GM10248 (cell line): Measurements from ENCODE around the gene SLC35F3.

Experiments used
- CTCF ChIA-PET: fragments of 300-600 bp; sonication (Branson Sonifier 250); formaldehyde crosslinking; extraction: SDS; loops from one replicate; lab custom pipeline; 2021; ENCODE audit warnings: antibody characterized with exemption; lab: Yijun Ruan, JAX
- POLR2A ChIA-PET: fragments of 350-650 bp; sonication (Branson Sonifier 250); formaldehyde crosslinking; extraction: SDS; loops from one replicate; lab custom pipeline; 2020; ENCODE audit warnings: antibody characterized with exemption; lab: Yijun Ruan, JAX
- DNase-seq: peaks from one replicate; pipeline ENCODE4 v3.0.0; 2012; ENCODE audit errors: extremely low spot score
- TF ChIP-seq, protein P1 (sequence below): IDR thresholded peaks from 2 replicates; pipeline ENCODE4 v1.5.1; 2012; ENCODE audit warnings: mild to moderate bottlenecking, low read depth; ENCODE audit errors: extremely low read depth, missing control alignments, control extremely low read depth

Gene SLC35F3

DNA sequence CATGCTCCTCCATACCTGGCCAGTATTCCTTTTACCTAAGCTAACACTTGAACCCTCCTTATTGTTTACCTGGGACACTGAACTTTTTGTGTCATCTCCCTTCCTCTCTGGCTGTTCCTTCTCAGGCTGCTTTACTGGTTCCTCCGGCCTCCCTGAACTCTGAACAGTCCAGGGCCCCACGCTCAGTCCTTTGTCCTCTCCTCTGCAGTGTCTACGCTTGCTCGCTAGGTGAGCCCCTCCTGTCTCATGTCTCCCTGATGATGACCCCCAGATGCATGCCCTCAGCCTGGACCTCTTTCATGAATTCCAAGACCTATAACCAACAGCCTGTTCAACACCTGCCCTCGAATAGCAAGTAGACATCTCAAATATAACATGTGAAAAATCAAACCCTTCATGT, 360.4 kb downstream of the SLC35F3 start:
- ChIA-PET POLR2A (no interaction called here), CTCF (interaction anchor here (0.7 to 1.3 kb wide), 2 partner anchors 19 to 45 kb away, joined by 3 read pairs; no protein-coding TSS in a partner anchor)

DNA sequence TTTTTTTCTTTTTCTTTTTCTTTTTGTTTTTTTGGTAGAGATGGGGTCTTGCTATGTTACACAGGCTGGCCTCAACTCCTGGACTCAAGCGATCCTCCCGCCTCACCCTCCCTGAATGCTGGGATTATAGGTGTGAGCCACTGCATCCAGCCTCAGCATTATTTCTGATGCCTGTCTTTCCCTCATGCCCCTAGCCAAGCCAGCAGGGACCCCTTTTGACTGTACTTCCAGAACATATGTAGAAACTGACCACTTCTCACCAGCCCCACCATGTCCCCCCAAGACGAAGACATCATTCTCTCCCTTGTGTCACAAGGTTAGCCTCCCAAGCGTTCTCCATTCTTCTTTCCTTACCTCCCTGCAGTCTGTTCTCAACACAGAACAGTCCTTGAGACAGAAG, 360.8 kb downstream of the SLC35F3 start:
- DNase-seq = no peak
- CTCF ChIA-PET = no interaction called here
- POLR2A ChIA-PET = no interaction called here
- TF ChIP-seq, protein P1, sequence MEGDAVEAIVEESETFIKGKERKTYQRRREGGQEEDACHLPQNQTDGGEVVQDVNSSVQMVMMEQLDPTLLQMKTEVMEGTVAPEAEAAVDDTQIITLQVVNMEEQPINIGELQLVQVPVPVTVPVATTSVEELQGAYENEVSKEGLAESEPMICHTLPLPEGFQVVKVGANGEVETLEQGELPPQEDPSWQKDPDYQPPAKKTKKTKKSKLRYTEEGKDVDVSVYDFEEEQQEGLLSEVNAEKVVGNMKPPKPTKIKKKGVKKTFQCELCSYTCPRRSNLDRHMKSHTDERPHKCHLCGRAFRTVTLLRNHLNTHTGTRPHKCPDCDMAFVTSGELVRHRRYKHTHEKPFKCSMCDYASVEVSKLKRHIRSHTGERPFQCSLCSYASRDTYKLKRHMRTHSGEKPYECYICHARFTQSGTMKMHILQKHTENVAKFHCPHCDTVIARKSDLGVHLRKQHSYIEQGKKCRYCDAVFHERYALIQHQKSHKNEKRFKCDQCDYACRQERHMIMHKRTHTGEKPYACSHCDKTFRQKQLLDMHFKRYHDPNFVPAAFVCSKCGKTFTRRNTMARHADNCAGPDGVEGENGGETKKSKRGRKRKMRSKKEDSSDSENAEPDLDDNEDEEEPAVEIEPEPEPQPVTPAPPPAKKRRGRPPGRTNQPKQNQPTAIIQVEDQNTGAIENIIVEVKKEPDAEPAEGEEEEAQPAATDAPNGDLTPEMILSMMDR = no peak

More for the DNA sequence above, 360.4 kb downstream of the SLC35F3 start:
- no peak for DNase-seq
- TF ChIP-seq, protein P1 = no peak

DNA sequence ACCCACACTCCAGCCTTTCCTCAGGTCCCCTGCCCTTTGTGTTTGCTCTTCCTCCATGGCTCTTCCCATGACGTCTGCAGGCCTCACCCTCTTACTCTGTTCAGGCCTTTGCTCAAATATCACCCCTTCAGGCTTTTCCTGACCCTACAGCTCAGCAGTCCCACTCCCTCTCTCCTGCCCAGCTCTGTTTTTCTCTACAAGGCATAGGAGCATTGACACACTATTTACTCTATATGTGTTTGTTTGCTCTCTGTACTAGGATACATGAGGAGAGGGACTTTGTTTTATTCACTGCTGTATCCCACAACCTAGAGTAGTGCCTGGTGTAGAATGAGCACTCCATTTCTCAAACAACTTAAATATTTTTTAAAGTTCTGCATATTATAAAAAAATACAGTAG, 361.4 kb downstream of the SLC35F3 start:
- DNase-seq = no peak
- ChIA-PET POLR2A (no interaction called here), CTCF (no interaction called here)
- TF ChIP-seq, protein P1 = no peak

DNA sequence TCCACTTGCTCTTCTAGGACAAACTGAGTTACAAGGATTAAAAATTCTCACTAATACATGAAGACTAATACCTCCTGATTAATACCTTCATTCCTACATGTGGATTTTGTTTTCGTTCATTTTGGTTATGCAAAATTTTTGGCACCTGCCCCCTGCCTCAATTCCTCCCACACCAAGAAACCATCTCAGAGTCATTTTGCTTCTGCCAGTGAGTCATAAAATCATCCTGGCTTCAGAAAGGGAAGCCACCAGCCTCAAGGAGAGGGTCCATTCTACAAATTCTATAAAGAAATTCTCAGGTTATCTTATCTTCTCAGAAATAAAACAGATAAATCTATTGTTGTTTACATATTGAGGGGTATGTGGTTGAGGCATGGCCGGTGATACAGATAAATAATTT, 365.6 kb downstream of the SLC35F3 start:
- POLR2A ChIA-PET = no interaction called here
- CTCF ChIA-PET = interaction anchor here (1.7 kb wide), 1 partner anchor 40 kb away, joined by 7 read pairs; no protein-coding TSS in a partner anchor
- TF ChIP-seq, protein P1 = no peak
- no peak for DNase-seq

DNA sequence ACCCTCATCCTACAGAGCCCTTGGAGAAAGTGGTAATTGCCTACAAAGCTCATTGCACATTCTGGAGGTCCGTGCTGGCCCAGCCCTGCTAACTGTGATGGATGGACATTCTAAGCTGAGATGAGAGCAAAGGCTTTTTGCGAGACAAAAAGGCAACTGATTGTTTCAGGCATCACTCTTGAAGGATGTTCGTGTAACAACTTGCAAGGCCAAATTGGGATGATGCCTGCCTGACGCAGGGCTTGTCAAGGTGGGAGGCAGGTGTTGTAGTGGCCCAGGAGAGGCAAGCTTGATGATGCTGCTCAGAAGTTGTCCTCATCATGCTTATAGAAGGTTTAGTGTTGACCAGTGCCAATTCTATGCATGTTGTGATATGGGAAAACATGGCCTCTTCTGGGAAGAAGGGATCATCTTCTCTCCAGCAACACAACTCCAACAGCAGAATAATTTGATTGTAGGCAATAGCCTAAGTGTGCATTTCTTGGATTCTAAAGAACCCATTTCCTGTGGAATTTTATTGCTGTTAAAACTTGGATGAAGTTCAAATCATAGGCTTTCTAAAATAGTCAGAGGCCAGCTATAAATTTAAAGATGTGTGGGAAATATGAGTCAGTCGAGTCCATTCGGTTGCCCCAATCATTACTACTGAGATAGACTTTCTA, 366.2 kb downstream of the SLC35F3 start:
- ChIA-PET CTCF (interaction anchor here (1.3 kb wide), 1 partner anchor 11 kb away, joined by 3 read pairs; no protein-coding TSS in a partner anchor), POLR2A (no interaction called here)
- no peak for DNase-seq
- TF ChIP-seq, protein P1 = no peak

DNA sequence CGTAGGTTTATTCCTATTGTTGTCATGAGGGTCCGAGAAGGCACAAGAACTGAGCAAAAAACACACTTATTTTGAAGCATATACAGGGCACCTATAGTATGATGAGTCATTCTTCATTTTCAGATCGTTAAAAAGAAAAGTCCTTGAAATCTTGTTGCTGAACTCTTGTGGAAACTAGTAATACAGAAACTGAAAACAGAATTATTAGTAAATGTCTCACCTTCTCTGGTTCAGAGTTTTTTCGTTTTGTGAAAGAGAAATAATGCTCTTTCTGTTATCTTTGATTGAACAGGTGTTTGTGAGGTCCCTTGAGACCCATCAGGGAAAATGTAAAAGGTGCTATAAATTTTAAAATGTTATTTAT, 366.7 kb downstream of the SLC35F3 start:
- TF ChIP-seq, protein P1 = no peak
- peak; percentile 80 for DNase-seq
- ChIA-PET CTCF (interaction anchor here (1.3 kb wide), 1 partner anchor 12 kb away, joined by 3 read pairs; no protein-coding TSS in a partner anchor), POLR2A (no interaction called here)
